ENCODE measurements around the gene FLVCR1.
"Not testable (repeated sequence)": the region's sequence is repeated elsewhere in the genome, so short reads cannot be mapped to it uniquely, and the experiment has no call there.

The FLVCR1 gene

GRCh38 chr1:212857992-212858460 lies at the start of gene FLVCR1:
Gene FLVCR1, plus strand, starts transcription at chr1:212858275. Its CDS starts 178 bp downstream, at chr1:212858453.
- peak; percentile 98 for DNase-seq (ENCODE audit: low spot score)

- peak; percentile 29 for DNase-seq (ENCODE audit: low spot score)
Observed at GRCh38 chr1:212814537-212815334, 43.3 kb upstream of the FLVCR1 start.

GRCh38 chr1:212816567-212817278 lies 41.4 kb upstream of the FLVCR1 start:
- no peak for DNase-seq (ENCODE audit: low spot score)

GRCh38 chr1:212819726-212820125 lies 38.3 kb upstream of the FLVCR1 start:
- DNase-seq (ENCODE audit: low spot score), result no peak

GRCh38 chr1:212820969-212821368 lies 37.1 kb upstream of the FLVCR1 start:
- DNase-seq (ENCODE audit: low spot score), result no peak

- DNase-seq (ENCODE audit: low spot score), result no peak
Observed at GRCh38 chr1:212822956-212823355, 35.1 kb upstream of the FLVCR1 start.

GRCh38 chr1:212824201-212824600 lies 33.9 kb upstream of the FLVCR1 start:
- DNase-seq (ENCODE audit: low spot score), result no peak

- DNase-seq (ENCODE audit: low spot score), result no peak
Observed at GRCh38 chr1:212825798-212826452, 32.1 kb upstream of the FLVCR1 start.

GRCh38 chr1:212827171-212827776 lies 30.8 kb upstream of the FLVCR1 start:
- no peak for DNase-seq (ENCODE audit: low spot score)

GRCh38 chr1:212827831-212828278 lies 30.2 kb upstream of the FLVCR1 start:
- no peak for DNase-seq (ENCODE audit: low spot score)

GRCh38 chr1:212828395-212828794 lies 29.7 kb upstream of the FLVCR1 start:
- DNase-seq (ENCODE audit: low spot score), result no peak

GRCh38 chr1:212833211-212834207 lies 24.6 kb upstream of the FLVCR1 start:
- not testable (repeated sequence) for DNase-seq (ENCODE audit: low spot score)

- DNase-seq (ENCODE audit: low spot score), result no peak
Observed at GRCh38 chr1:212838145-212838544, 19.9 kb upstream of the FLVCR1 start.

- DNase-seq (ENCODE audit: low spot score), result not testable (repeated sequence)
Observed at GRCh38 chr1:212844521-212844920, 13.6 kb upstream of the FLVCR1 start.

- no peak for DNase-seq (ENCODE audit: low spot score)
Observed at GRCh38 chr1:212847549-212847948, 10.5 kb upstream of the FLVCR1 start, which contains the start of gene SPATA45. Gene SPATA45, minus strand, starts transcription at chr1:212847649. Its CDS starts 11,500 bp downstream, at chr1:212836149.

- no peak for DNase-seq (ENCODE audit: low spot score)
Observed at GRCh38 chr1:212852105-212852688, 5.9 kb upstream of the FLVCR1 start.

GRCh38 chr1:212853658-212854057 lies 4.4 kb upstream of the FLVCR1 start:
- no peak for DNase-seq (ENCODE audit: low spot score)

GRCh38 chr1:212856755-212857154 lies 1.3 kb upstream of the FLVCR1 start:
- no peak for DNase-seq (ENCODE audit: low spot score)

- DNase-seq (ENCODE audit: low spot score), result peak; percentile 40
Observed at GRCh38 chr1:212858461-212859265, 588 bp downstream of the FLVCR1 start.

All from Ammon's horn (tissue), 1 donor.